ENCODE results near the gene IL34. TPM values are rescaled to one million over a fixed set of nuclear protein-coding genes. Genes with fewer than 3 reads are reported as not detected.
A peak's percentile ranks its signal among the peaks of the same experiment; 100 is the strongest.
"Not testable (repeated sequence)": the region's sequence is repeated elsewhere in the genome, so short reads cannot be mapped to it uniquely, and the experiment has no call there.

IL34 gene
- polyA plus RNA-seq, 4 donors = 1.5 to 25.2 (median 6.5) TPM; not detected in 1

DNA sequence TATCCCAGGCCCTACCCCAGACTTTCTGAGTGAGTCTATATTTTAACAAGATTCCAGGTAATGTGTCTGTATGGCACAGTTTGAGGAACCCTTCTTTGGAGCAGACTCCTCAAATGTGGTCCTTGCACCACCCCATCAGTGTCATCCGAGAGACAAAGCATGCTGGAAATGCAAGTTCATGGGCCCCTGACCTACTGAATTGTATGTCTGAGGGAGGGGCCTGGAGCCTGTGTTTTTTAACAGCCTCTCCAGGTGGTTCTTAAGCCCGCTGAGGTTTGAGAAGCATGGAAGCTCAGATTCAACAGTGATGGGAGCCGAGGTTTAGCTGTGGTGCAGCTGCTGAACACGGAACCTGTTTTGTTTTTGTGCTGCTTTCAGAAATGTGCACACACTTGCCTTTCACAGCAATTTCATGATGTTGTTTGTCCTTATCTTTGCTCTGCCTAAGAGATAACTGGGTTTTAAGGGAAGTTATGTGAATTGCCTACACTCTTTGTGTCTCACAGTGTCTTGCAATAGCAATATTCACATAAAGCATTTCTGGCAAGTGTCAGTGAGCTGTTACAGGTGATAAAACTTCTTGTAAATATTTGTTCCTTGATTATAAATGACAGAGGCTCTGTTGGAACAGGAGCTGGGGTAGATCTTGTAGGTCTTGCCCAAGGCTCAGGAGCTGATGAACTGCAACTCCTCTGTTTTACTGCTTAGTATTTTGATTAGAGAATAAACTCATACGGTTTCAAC, 32.0 kb upstream of the IL34 start:
- WGBS, 3 donors = 15 to 52% (median 33%) methylated on average over 5 of the region's 5 CpGs

DNA sequence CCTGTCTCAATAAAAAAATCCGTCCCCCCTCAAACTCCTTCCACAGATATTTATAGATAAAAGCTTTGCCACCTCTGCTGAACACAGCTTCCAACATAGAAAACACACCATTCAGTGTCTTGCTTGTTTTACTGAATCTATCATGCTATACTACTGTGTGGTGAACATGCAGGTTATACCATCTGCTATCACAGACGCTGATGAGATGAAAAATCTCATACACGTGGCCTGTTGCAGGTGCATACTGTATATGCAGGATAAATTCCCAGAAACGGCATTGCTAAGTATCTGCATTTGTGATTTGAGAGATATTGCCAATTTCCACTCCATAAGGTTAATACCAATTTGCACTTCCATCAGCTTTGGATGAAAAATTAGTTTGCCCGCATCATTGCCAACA, 30.4 kb upstream of the IL34 start:
- H3K27me3 ChIP-seq (ENCODE audit: control insufficient read depth in 3 of 3, insufficient read depth in 3 of 3, low read length in 3 of 3) = no peaks in the 10 kb centered on the region
- WGBS, 3 donors = 85 to 90% (median 89%) methylated on average over 5 of the region's 5 CpGs
- DNase-seq (no peak), FAIRE-seq (no peak)
- H3K27ac ChIP-seq (ENCODE audit: low read depth in 1 of 3, low read length in 2 of 3) = no peak overlapping the region
- no peak overlapping the region for H3K4me3 ChIP-seq (ENCODE audit: low read depth in 1 of 3, low read length in 3 of 3)
- peaks cover 0 to 18% (median 0%) of the 10 kb centered on the region in 3 donors for H3K4me1 ChIP-seq (ENCODE audit: control insufficient read depth in 3 of 3, insufficient read depth in 2 of 3, low read depth in 1 of 3, low read length in 2 of 3)
- no peaks in the 10 kb centered on the region for H3K9me3 ChIP-seq (ENCODE audit: control insufficient read depth in 2 of 2, insufficient read depth in 1 of 2, low read depth in 1 of 2, low read length in 1 of 2)
- peaks cover 0 to 3% (median 0%) of the 10 kb centered on the region in 3 donors for H3K36me3 ChIP-seq (ENCODE audit: control insufficient read depth in 3 of 3, insufficient read depth in 2 of 3, low read depth in 1 of 3, low read length in 3 of 3)

More for the DNA sequence above, 32.0 kb upstream of the IL34 start:
- H3K27me3 ChIP-seq (ENCODE audit: control insufficient read depth in 3 of 3, insufficient read depth in 3 of 3, low read length in 3 of 3) = no peaks in the 10 kb centered on the region
- no peaks in the 10 kb centered on the region for H3K9me3 ChIP-seq (ENCODE audit: control insufficient read depth in 2 of 2, insufficient read depth in 1 of 2, low read depth in 1 of 2, low read length in 1 of 2)
- peaks cover 0 to 28% (median 1%) of the 10 kb centered on the region in 3 donors for H3K4me1 ChIP-seq (ENCODE audit: control insufficient read depth in 3 of 3, insufficient read depth in 2 of 3, low read depth in 1 of 3, low read length in 2 of 3)
- peak overlapping the region in 1 of 3 donors; percentile 65 for H3K27ac ChIP-seq (ENCODE audit: low read depth in 1 of 3, low read length in 2 of 3)
- DNase-seq = peak; percentile 19 to 74
- no peak overlapping the region for H3K4me3 ChIP-seq (ENCODE audit: low read depth in 1 of 3, low read length in 3 of 3)
- FAIRE-seq = no peak
- peaks cover 0 to 5% (median 0%) of the 10 kb centered on the region in 3 donors for H3K36me3 ChIP-seq (ENCODE audit: control insufficient read depth in 3 of 3, insufficient read depth in 2 of 3, low read depth in 1 of 3, low read length in 3 of 3)

DNA sequence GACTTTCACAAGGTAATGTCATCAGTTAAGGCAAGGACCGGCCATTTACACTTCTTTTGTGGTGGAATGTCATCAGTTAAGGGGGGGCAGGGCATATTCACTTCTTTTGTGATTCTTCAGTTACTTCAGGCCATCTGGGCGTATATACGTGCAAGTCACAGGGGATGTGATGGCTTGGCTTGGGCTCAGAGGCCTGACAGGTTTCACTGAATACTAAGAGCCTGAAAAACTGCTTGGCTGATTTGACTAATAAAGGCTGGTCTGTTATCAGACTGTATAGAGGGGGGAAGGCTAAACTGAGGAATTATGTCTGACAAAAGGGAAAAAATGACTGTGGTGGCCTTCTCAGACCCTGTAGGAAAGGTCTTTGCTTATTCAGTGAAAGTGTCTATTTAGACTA, 24.5 kb upstream of the IL34 start:
- H3K9me3 ChIP-seq (ENCODE audit: control insufficient read depth in 2 of 2, insufficient read depth in 1 of 2, low read depth in 1 of 2, low read length in 1 of 2); DNase-seq; FAIRE-seq; H3K4me1 ChIP-seq (ENCODE audit: control insufficient read depth in 3 of 3, insufficient read depth in 2 of 3, low read depth in 1 of 3, low read length in 2 of 3); H3K27ac ChIP-seq (ENCODE audit: low read depth in 1 of 3, low read length in 2 of 3); H3K27me3 ChIP-seq (ENCODE audit: control insufficient read depth in 3 of 3, insufficient read depth in 3 of 3, low read length in 3 of 3); H3K36me3 ChIP-seq (ENCODE audit: control insufficient read depth in 3 of 3, insufficient read depth in 2 of 3, low read depth in 1 of 3, low read length in 3 of 3); H3K4me3 ChIP-seq (ENCODE audit: low read depth in 1 of 3, low read length in 3 of 3): not testable (repeated sequence)
- 71 to 72% (median 71%) methylated on average over 3 of the region's 3 CpGs for whole genome bisulfite sequencing, 3 donors

DNA sequence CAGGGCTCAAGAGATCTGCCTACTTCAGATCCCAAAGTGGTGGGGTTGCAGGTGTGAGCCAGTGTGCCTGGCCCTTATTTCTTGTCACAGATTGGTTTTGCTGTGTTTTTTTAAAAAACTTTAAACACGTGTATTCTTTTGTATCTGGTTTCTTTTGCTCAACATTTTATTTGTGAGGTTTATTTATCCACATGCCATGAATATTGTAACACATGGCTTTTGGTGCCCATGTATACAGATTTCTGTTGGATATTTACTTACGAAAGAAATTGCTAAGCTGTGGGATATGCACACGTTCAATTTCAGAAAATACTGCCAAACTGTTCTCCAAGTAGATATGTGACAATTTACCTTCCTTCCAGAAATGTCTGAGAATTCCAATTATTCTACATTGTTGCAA, 18.7 kb upstream of the IL34 start:
- no peak overlapping the region for H3K4me3 ChIP-seq (ENCODE audit: low read depth in 1 of 3, low read length in 3 of 3)
- no peak overlapping the region for H3K27ac ChIP-seq (ENCODE audit: low read depth in 1 of 3, low read length in 2 of 3)
- H3K9me3 ChIP-seq (ENCODE audit: control insufficient read depth in 2 of 2, insufficient read depth in 1 of 2, low read depth in 1 of 2, low read length in 1 of 2) = peaks cover 0 to 10% of the 10 kb centered on the region in 2 donors
- WGBS, 3 donors = 78 to 81% (median 80%) methylated on average over 3 of the region's 3 CpGs
- H3K36me3 ChIP-seq (ENCODE audit: control insufficient read depth in 3 of 3, insufficient read depth in 2 of 3, low read depth in 1 of 3, low read length in 3 of 3) = no peaks in the 10 kb centered on the region
- no peaks in the 10 kb centered on the region for H3K4me1 ChIP-seq (ENCODE audit: control insufficient read depth in 3 of 3, insufficient read depth in 2 of 3, low read depth in 1 of 3, low read length in 2 of 3)
- DNase-seq = no peak
- no peak for FAIRE-seq
- no peaks in the 10 kb centered on the region for H3K27me3 ChIP-seq (ENCODE audit: control insufficient read depth in 3 of 3, insufficient read depth in 3 of 3, low read length in 3 of 3)

DNA sequence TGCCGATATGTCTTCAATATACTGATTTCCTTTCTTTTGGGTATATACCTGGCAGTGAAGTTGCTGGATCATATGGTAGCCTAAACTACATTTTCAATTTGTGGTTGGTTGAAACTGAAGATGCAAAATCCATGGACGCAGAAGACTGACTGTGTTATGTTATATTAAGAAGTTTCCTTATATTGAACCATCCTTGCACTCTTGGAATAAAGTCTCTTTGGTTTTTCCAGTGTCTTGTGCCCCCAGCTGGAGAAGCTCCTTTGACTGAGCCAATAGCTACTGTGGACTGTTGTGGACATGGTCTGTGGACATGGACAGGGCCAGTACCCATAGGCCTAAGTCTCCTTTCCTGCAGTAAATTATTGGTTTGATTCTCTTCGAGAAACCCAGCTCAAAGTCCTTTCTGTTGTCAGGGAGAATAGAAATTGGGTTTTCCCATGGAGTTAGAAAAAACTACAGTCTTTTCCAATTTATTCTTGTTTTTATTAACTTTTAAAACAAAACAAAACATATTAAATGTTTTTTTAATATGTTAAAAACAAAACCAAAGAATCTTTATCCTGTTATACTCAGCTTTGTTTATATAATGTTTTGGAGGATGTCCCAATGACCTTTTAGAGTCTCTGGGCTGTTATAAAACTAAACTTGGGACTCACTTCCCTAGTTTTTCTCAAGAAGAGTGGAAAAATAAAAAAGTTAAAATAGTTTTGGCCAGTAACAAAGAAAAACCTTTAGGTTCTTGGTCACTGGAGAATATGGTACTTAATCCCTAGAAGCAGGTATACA, 15.2 kb upstream of the IL34 start:
- Histone ChIP-seq H3K36me3 (ENCODE audit: control insufficient read depth in 3 of 3, insufficient read depth in 2 of 3, low read depth in 1 of 3, low read length in 3 of 3) (peaks cover 0 to 3% (median 0%) of the 10 kb centered on the region in 3 donors), H3K27ac (ENCODE audit: low read depth in 1 of 3, low read length in 2 of 3) (peak overlapping the region in 1 of 3 donors; percentile 8), H3K9me3 (ENCODE audit: control insufficient read depth in 2 of 2, insufficient read depth in 1 of 2, low read depth in 1 of 2, low read length in 1 of 2) (peaks cover 0 to 10% of the 10 kb centered on the region in 2 donors), H3K27me3 (ENCODE audit: control insufficient read depth in 3 of 3, insufficient read depth in 3 of 3, low read length in 3 of 3) (no peaks in the 10 kb centered on the region), H3K4me1 (ENCODE audit: control insufficient read depth in 3 of 3, insufficient read depth in 2 of 3, low read depth in 1 of 3, low read length in 2 of 3) (no peaks in the 10 kb centered on the region), H3K4me3 (ENCODE audit: low read depth in 1 of 3, low read length in 3 of 3) (no peak overlapping the region)
- 72 to 84% (median 83%) methylated on average over 3 of the region's 3 CpGs for WGBS, 3 donors
- DNase-seq (no peak), FAIRE-seq (no peak)

DNA sequence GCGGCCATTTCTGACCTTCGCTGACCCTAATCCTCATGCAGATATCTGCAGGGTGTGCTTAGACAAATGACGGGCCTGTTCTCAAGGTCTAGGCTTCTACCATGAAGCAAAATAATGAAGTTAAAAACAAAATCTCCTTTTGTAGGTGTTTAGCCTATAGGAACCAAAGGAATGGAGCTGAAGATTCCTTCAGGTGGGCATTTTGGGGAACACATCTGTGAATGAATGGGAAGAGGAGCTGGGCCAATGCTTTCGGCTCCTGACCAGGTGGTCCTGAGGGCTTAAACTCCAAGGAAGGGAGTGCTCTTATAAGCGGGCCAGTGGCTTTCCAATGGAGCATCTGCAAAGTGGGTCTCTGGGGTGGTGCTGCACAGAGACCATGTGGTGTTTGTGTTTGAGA, 14.1 kb upstream of the IL34 start:
- FAIRE-seq (no peak), DNase-seq (no peak)
- Histone ChIP-seq H3K4me1 (ENCODE audit: control insufficient read depth in 3 of 3, insufficient read depth in 2 of 3, low read depth in 1 of 3, low read length in 2 of 3) (no peaks in the 10 kb centered on the region), H3K27ac (ENCODE audit: low read depth in 1 of 3, low read length in 2 of 3) (no peak overlapping the region), H3K36me3 (ENCODE audit: control insufficient read depth in 3 of 3, insufficient read depth in 2 of 3, low read depth in 1 of 3, low read length in 3 of 3) (peaks cover 0 to 3% (median 0%) of the 10 kb centered on the region in 3 donors), H3K4me3 (ENCODE audit: low read depth in 1 of 3, low read length in 3 of 3) (no peak overlapping the region), H3K9me3 (ENCODE audit: control insufficient read depth in 2 of 2, insufficient read depth in 1 of 2, low read depth in 1 of 2, low read length in 1 of 2) (peaks cover 0 to 10% of the 10 kb centered on the region in 2 donors), H3K27me3 (ENCODE audit: control insufficient read depth in 3 of 3, insufficient read depth in 3 of 3, low read length in 3 of 3) (no peaks in the 10 kb centered on the region)
- WGBS, 3 donors = 86 to 92% (median 88%) methylated on average over 5 of the region's 5 CpGs

DNA sequence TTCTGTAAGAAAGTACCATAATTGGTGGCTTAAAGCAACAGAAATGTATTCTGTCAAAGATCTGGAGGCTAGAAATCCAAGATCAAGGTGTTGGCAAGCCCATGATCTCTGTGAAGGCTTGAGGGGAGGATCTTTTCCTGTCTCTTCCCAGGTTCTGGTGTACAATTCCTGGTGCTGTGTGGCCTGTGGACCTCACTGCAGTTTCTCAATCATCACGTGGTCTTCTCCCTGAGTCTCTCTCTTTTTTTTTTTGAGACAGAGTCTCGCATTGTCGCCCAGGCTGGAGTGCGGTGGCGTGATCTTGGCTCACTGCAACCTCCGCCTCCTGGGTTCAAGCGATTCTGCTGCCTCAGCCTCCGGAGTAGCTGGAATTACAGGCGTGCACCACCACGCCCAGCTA, 12.7 kb upstream of the IL34 start:
- H3K27ac ChIP-seq (ENCODE audit: low read depth in 1 of 3, low read length in 2 of 3); FAIRE-seq: not testable (repeated sequence)

DNA sequence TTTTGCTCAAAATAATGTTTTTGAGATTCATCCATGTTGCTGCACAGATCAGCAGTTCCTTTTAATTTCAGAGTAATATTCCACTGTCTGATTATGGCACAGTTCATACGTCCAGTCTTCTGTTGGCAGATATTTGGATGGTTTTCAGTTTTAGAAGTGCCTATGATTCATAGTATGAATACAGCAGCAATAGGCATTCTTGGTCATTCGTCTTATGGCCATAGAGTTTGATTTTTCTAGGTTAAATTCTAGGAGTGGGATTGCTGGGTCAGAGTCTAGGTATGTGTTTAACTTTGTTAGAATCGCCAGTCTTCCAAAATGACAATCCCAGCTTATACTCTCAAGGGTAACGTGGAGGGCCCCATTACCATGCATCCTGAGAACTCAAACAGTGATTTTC, 11.5 kb upstream of the IL34 start:
- Histone ChIP-seq H3K27me3 (ENCODE audit: control insufficient read depth in 3 of 3, insufficient read depth in 3 of 3, low read length in 3 of 3) (no peaks in the 10 kb centered on the region), H3K27ac (ENCODE audit: low read depth in 1 of 3, low read length in 2 of 3) (no peak overlapping the region), H3K4me3 (ENCODE audit: low read depth in 1 of 3, low read length in 3 of 3) (no peak overlapping the region), H3K9me3 (ENCODE audit: control insufficient read depth in 2 of 2, insufficient read depth in 1 of 2, low read depth in 1 of 2, low read length in 1 of 2) (peaks cover 0 to 10% of the 10 kb centered on the region in 2 donors), H3K4me1 (ENCODE audit: control insufficient read depth in 3 of 3, insufficient read depth in 2 of 3, low read depth in 1 of 3, low read length in 2 of 3) (no peaks in the 10 kb centered on the region), H3K36me3 (ENCODE audit: control insufficient read depth in 3 of 3, insufficient read depth in 2 of 3, low read depth in 1 of 3, low read length in 3 of 3) (peaks cover 0 to 3% (median 0%) of the 10 kb centered on the region in 3 donors)
- WGBS, 3 donors = 73 to 88% (median 85%) methylated on average over 4 of the region's 4 CpGs
- FAIRE-seq = no peak
- DNase-seq = no peak

More for the DNA sequence above, 12.7 kb upstream of the IL34 start:
- 83 to 87% (median 83%) methylated on average over 10 of the region's 10 CpGs for WGBS, 3 donors
- not testable (repeated sequence) for H3K27me3 ChIP-seq (ENCODE audit: control insufficient read depth in 3 of 3, insufficient read depth in 3 of 3, low read length in 3 of 3); DNase-seq; H3K4me3 ChIP-seq (ENCODE audit: low read depth in 1 of 3, low read length in 3 of 3); H3K36me3 ChIP-seq (ENCODE audit: control insufficient read depth in 3 of 3, insufficient read depth in 2 of 3, low read depth in 1 of 3, low read length in 3 of 3); H3K4me1 ChIP-seq (ENCODE audit: control insufficient read depth in 3 of 3, insufficient read depth in 2 of 3, low read depth in 1 of 3, low read length in 2 of 3)
- peaks cover 0 to 10% of the 10 kb centered on the region in 2 donors for H3K9me3 ChIP-seq (ENCODE audit: control insufficient read depth in 2 of 2, insufficient read depth in 1 of 2, low read depth in 1 of 2, low read length in 1 of 2)
